Suppressor macrophage (primary cell): ENCODE results near the gene SFXN5.

Experiments
- DNase-seq, 4 experiments: peaks; one replicate each; pipeline ENCODE4 v3.0.0-alpha.2; 2020 to 2022

SFXN5 gene

DNA sequence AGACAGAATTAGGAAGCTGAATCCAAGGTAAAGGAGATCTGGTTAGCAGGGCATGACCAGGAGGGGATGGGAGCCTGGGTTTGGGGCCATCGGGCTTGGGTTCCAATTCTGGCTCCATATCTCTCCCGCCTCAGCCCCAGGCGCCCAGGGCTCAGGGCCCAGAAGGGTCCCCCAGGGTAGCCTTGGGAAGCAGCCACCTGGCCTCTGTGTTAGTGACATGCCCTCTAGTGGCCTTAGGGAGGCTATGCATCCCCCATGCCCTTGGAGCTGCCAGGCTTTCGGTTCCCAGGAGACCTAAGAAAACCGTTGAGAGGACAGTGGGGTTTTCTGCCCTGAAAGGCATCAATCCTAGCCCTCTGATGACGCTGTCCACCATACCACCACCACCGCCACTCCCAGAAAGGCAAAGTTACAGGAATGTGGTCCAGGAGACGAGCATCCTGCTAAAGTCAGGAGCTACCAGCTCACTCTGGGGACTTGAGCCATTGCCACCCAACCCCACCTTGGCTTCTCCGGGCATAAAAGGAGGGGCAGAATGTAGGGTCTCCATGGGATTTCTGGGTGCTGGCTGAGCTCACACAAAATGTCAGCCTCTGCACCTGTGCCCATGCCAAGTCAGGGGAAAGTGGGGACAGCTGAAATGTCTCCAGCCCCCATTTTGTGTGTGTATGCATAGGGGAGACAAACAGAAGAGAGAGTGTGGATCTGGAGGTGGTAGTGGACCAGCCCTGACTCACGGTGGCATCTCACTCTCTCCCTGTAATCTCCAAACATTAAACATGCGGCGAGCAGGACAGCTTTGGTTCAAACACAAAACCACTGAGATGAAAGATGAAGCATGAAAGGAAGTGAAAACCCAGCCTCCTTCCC lies 97.7 kb downstream of the SFXN5 start:
- peak; percentile 55 to 79 (median 73) for DNase-seq

DNA sequence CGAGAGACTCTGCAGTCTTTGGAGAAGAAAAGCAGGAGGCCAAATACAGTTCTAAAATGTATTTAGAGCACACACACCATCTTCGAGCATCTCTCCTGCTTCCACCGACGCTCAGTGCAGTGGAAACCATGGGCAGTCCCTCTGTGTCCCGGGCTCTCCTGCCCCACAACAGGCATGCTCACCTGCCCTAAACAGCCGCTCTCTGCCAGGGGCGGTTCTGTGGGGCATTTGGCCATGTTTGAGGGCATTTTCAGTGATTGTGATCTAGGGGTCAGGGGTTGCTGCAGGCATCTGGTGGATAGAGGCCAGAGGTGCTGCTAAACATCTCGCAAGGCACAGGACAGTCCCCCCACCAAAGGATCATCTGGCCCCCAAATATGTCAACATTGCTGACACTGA lies 98.4 kb downstream of the SFXN5 start:
- no peak for DNase-seq

DNA sequence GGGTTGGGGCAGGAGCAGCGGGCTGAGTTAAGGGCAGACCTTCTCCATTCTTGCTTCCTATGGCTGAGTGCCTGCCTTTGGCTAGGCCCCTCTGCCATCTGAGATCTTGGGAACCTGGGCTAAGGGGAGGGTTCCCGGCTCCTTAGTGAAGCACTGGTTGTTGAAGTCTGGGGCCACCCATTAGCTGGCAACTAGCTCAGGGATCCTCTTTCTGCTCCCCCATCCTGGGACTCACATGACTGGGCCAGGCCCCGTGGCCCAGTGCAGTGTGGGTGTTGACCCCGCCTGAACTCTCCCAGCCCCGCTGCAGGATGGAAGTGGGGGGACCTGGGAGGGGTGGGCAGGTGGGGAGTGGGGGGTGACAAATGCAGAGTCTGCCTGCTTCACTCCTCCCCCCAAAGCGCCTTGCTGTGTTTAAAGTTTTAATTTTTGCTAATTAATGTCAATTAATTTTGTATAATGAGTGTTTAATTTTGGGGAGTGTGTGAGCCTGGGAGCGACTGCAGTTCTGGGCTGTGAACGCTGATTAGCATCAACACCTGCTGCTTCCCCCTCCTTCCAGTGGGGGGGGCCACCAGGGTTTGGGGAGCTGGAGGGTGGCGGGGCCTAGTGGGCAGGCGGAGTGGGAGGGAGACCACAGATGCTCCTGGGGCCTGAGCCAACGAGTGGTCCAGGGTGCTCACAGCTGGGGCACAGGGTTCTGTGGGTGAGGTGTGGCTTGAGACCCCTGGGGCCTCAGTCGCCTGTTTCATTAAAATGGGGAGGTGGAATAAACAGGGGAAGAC lies 99.0 kb downstream of the SFXN5 start:
- DNase-seq: peak; percentile 19 to 65 (median 51)

DNA sequence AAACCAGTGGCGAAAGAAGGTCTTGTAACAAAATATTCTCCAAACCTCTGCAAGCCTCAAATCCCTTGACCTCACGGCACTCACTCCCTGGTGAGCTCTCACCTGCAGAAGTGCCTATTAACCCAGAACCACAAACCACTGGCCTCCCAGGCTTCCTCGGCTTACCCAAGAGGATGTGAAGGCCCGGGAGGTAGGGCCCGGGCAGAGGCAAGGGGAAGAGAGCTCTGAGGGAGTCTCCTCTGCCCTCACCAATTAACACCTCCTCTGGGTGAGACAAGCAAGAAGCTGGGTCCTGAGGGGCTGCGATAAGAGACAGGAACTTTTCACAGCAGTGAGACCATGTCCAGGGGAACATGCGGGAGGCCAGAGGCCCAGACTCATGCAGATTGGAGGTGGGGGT lies 100.5 kb downstream of the SFXN5 start:
- DNase-seq: no peak

DNA sequence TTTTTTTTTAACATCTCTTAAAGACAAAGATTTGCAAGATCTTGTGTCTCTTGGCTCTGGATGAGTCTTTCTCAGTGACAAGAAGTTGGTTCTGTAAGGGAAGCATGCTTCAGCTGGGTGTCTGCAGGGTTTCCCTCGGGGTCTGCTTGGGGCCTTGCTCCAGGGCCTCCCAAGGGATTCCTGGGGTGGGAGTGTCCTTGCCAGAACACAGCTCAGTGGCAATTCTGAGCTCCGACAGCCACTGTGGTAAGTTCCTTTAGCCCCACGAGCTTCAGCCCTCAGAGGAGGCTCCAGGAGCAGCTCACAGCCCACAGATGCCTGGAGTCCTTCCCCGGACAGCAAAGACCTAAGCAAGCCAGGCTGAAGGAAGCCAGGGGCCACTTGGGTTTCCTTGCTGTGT lies 101.8 kb downstream of the SFXN5 start:
- DNase-seq: no peak

DNA sequence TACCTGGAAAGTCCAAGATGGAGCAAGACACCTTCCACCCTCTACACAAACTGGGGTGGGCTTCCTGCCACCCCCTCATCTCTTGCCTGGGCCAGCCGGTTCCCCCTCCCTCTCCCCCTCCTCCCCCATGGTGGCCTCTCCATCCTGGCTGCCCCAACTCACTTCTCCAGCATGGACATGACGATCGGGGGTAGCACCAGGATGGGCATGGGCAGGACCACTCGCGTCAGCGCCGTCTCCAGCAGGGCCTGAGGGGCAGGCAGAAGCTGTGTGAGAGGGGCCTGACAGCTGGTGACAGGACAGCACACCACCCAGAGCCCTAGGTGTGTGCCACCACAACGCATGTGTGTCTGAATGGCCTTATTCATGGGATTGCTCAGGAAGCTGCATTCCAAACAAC lies 103.2 kb downstream of the SFXN5 start:
- DNase-seq: no peak

DNA sequence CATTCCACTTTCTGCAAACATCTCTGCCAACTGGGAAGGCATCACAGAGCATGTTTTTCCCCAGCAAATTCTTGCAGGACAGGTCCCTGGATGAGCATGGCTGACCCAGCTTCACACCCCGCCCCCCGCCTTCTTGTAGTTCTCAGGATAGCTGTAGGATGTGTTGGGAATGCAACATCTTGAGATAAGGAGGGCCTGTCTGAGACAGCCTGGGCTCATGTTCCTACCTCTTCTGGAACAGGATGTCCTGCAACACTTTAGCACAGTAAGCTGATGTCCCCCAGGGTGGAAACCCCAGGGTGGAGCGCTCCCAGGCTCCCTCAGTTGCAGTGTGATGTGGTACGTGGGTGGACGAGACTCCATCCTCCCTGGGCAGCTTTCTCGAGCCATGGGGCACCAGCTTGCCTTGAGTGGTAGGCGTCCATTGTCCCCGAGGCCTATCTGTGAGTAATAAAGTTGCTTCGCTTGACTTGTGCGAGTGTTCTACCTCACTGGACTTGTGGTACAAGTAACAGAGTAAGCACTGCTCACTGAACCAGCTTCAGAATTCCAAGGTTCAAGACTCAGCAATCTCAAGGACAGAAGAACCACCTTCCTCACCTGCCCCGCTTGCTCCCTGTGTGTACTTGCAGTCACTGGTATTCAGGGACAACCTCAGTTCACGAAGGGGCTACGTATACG lies 105.6 kb downstream of the SFXN5 start:
- DNase-seq: no peak

DNA sequence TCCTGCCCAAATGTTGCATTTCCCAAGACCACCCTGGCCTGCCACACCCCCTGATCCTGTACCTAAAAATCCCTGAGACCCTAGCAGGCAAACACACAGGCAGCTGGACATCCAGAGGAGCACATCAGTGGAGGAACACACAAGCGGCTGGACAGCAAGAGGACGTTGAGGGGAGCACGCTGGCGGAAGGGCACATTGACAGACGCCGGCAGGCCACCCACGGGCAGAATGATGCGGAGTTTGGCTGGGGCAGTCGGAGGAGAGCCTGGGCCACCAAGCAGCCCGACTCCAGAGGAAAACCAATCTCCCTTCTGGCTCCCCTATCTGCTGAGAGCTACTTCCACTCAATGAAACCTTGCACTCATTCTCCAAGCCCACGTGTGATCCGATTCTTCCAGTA lies 106.5 kb downstream of the SFXN5 start:
- DNase-seq: no peak

DNA sequence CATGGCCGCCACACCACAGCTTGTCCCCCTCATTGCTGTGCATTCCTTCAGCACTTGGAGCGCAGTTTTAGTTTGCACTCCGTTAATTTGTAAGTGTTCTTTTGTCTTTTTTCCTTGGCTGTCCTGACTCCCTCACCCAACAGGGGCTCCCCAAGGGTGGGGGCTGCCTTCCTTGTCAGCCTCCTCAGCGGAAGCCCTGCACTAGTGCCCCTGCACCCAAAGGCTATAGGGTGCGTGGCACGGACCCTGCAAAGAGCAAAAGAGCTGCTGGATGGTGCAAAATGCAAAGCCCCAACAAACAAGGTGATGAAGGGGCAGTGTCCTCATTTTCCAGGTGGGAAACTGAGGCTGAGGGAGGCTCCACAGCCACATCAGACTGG lies 107.4 kb downstream of the SFXN5 start:
- DNase-seq: no peak

DNA sequence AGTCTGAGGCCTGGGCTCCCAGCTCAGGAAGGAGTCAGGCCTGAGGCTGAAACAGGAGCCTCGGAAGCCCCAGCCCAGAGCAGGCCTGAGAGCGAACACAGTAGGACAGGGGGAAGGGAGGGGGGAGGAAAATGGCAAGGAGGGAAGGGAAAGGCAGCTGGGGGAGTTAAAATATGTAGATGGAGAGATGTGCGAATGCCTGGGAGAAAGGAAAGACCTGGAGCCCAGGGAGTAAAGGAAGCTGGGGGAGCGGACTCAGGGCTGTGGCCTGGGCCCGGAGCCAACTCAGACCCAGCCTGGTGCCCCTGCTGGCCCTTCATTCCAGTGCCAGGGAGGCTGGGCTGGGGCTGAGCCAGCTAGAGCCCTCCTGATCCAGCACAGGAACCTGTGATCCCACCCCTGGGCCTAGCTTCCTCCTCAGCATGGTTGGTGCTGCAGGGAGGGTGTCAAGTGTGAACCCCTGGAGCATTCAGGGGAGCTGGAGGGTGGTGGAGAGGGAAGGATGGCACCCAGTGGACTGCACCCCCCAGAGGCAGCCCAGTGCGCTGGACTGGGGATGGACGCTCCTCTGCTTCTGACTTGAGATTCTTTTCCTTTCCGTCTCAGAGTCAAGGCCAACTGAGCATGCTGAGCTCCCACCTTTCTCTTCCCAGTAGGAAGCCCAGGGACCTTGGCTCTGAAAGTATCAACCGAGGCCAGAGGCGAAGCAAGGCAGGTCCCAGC lies 107.9 kb downstream of the SFXN5 start:
- no peak for DNase-seq

DNA sequence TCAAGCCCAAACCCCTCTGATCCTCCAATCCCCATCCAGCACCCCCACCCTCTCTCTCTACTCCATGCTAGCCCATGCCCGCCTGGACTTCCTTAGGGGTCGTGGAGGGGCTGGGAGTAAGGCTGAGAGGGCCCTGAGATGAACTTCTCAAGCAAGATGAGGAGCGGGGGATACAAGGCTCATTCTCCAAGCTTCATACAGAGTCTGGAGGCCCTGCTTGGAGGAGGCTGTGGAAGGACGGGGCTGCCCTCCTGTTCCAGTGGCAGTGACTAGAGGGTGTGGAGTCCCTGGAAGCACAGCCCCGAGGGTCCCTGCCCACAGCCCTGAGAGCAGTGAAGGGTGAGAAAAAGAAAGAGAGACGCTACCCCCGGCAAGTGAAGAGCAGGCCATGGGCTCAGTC lies 108.6 kb downstream of the SFXN5 start:
- no peak for DNase-seq

DNA sequence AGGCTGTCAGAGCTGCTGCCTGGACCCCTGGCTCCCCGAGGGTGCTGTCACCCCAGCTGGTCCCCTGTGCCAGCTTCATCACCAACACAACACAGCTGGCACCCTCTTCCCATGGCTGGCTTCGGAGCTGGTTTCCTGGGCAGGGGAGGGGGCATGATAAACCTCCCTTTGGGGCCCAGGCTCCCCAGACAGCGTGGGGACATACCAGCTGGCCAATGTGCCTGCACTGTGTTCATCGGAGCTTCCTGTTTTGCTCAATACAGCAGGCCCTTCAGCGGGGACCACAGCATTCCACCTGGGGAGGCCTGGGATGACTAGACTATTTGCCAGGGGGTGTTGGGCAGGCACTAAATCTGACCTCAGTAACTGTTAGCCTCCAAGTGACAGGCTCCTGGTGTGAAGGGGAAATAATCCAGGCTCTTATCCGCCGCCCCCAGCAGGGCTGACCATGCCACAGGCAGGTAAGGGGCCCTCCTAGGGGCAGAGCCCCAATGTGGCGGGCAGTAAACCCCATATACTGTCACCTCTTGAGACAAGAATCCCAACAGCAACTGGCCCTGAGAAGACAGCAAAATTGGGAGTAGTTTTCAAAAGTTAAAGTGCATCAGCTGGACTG lies 109.6 kb downstream of the SFXN5 start:
- DNase-seq: no peak

DNA sequence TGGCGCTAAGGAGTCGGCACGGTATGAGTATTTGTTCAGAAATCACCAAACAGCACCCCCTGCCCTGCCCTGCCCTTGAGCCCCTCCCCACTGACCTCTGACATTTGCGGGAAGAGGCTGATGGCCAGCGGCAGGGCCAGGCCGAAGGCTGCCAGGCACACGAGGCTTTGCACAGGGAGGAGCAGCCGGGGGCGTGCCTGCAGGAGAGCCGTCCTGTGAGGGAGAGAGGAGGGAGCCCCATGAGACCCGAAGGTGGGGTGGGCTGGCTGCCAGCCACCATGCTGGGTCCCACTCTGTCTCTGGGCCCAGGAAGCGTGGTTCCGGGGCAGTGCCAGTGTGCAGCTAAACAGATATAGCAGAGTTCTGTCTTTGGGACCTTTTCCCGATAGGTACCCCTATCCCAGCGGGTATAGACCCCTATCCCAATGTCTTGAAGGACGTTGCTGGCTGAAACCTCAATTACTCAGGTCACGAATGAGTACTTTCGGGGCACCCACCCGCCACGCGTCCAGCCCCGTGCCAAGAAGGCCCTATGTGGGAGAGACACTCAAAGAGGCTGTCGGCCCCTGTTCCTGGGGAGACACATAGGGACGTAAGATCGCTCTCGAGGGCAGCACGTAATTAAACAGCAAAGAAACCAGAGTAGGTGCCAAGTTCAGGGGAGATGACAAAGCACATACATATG lies 110.3 kb downstream of the SFXN5 start:
- DNase-seq: no peak

DNA sequence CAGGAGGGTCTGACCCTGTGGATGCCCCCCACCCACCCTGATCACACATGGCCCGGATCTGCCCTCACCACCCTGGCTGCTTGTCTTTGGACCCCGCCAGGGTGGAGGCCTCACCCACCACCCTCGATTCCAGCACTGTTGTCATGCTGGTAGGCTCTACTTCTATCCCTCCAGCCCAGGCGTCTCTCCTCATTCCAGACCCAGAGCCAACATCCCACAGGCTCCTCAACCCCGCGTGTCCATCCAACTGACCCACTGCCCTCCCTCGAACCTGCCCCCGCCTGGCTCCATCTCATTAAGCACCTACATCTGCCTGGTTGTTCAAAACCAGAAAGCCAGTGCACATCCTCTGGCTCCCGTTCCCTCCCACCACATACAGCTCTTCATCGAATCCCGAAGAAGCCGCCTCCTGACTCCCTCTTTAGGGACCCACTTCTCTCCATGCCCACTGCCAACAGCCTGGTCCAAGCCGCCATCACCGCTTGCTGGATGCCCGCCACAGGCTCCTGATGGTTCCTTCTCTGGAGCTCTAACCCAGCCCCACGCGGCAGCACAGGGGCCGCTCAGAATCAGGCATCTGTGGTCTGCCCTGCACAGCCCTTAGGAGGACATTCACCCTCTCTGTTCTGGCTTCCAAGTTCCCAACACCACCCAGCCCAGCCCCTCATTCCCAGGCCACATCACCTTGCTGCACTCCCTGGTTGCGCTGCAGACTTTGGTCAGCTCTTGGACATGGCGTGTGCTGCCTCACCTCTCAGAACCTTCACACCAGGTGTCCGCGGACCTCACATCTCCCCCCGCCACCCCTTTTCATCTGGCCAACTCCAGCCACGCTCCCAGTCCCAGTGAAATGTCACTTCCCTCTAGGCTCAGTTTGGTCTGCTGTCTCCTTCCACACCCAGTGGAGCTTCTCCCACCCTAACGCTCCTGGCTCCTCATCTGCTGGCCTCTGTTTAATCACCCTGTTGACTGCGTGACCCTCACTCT lies 111.2 kb downstream of the SFXN5 start:
- no peak for DNase-seq

DNA sequence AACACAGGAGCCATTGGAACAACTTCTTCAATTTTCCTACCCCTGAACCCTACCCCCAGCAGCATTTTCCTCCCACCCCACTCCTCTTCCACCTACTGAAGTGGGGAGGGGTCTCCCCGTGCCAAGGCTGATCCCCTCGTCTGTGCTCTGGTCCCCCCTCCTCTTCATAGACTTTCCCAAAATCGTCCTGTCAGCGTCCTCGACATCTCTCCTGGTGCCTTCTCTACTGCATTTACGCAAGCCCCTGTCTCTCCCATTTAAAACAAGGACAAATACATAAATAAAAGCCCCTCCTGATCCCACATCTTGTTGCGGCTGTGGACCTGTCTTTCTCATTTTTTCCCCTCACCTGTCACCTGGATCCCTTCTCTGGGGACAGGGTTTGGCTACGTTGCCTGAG lies 112.0 kb downstream of the SFXN5 start:
- DNase-seq: no peak

DNA sequence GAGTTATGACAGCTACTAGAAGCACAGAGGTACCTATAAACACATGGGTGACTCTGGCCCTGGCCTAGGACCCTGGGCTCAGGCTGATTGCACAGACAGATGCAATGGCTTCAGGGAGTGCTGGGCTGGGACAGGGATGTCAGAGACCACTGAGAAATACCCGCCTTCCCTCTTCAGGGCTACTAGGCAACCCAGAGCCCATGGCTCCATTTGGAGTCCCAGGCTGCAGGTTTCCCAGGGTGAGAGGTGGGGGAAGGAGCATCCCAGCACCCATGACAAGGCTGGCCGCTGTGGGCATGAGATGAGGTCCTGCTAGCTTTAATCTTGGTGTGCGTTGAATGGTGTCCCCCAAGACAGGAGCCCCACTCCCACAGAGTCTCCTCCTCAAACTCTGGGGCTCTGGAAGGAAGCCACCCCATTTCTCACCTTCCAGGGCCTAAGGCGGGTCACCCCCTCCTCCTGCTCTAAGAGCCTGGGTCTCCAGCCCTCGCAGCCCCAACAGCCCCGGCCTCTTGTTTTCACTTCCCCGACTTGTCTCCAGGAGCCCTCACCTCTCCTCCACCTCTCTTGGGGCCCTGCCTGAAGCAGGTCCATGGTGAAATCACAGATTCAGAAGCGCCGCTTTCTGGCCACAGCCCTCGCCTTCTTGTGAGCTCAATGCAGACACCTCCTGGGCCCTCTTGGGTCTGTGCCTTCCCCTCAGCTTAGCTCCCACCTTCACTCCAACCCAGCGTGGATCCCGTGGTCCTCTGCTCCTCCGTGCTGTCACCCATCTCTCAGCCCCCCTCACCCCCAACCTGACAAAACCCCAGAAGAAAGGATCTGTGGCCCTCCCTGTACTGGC lies 112.7 kb downstream of the SFXN5 start:
- no peak for DNase-seq

DNA sequence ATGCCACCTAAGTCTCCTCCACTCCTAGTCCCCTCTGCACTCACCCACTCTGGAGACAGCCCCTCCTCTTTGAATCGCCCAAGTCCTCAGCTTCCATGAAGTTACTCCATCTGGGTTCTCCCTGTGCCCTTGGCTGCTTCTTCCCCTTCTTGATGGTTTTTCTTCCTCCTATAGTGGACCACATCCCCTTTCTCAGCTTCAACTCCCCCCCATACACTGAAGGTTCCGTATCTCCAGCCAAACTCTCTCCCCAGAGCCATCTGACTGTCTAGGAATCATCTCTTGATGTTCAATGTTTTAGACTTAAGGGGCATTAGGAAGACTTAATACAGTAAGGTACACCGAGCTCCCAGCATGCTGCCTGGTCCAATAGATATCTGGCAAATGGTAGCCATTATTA lies 114.6 kb downstream of the SFXN5 start:
- peak; percentile 66 to 84 (median 80) for DNase-seq

DNA sequence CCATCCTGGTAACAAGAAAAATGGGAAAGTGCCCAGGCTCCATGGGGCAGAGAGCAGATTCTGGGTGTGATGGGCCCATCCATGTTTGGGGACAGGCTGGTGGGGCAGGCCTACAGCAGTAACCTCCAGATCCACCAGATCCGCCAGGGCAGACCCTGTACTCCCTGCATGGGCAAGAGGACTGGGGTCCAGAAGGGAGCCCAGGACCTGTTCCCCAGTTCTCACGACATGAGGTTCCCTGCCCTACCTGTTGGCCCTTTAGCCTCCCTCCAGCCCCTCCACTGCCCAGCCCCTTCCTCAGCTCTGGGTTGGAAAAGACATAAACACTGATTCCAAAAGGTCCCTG lies 115.5 kb downstream of the SFXN5 start:
- DNase-seq: no peak

DNA sequence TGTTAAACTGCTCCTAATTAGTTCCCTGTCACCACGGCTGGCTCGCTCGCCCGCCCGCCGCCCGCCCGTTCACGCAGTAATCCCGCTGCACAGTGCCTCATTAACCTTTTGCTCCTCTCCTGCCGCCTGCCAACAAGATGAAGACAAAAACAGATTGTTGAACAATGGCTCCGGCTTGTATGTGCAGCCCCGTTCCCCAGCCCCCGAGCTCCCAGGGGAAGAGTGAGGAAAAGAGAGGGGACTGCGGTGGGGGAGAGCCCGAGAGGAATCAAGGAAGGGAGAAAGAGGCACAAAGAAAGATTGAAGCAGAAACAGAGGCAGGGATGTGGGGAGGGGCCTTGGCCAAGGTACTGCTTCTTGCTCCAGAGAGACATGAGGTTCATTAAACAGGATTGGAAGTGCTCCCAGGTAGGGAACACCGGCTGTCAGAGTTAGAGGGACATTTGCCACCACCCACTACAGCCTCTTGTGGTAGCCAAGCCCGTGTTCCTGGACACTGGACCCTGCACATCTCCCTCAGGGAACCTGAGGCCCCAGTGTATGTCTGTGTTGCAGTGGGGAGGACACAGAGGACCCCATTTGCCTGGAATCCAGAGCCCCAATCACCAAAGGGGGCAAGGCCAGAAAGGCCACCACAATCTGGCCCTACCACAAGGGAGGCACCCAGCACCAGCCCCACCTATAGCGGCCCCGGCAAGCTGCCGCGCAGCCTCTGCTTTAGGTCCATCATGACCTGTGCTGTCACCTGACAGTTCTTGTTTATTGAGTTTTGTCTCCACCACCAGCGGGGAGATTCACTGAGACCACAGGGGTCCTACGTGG lies 116.1 kb downstream of the SFXN5 start:
- DNase-seq: no peak
